Measurements from ENCODE around the gene SLC25A17. TPM values are rescaled to one million over a fixed set of nuclear protein-coding genes. Genes with fewer than 3 reads are reported as not detected.
"Not testable (repeated sequence)": the region's sequence is repeated elsewhere in the genome, so short reads cannot be mapped to it uniquely, and the experiment has no call there.

SLC25A17 gene
- total RNA-seq, 1 donor from 2014 or later: 62.1 TPM

- H3K4me1 ChIP-seq: no peaks in the 10 kb centered on the region
- no peak overlapping the region for H3K4me3 ChIP-seq
- TF ChIP-seq, protein P1, sequence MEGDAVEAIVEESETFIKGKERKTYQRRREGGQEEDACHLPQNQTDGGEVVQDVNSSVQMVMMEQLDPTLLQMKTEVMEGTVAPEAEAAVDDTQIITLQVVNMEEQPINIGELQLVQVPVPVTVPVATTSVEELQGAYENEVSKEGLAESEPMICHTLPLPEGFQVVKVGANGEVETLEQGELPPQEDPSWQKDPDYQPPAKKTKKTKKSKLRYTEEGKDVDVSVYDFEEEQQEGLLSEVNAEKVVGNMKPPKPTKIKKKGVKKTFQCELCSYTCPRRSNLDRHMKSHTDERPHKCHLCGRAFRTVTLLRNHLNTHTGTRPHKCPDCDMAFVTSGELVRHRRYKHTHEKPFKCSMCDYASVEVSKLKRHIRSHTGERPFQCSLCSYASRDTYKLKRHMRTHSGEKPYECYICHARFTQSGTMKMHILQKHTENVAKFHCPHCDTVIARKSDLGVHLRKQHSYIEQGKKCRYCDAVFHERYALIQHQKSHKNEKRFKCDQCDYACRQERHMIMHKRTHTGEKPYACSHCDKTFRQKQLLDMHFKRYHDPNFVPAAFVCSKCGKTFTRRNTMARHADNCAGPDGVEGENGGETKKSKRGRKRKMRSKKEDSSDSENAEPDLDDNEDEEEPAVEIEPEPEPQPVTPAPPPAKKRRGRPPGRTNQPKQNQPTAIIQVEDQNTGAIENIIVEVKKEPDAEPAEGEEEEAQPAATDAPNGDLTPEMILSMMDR (IDR thresholded peaks at IDR 0.05): no peak
- H3K9me3 ChIP-seq: no peaks in the 10 kb centered on the region
- peaks cover 27 to 35% of the 10 kb centered on the region in 2 donors for H3K36me3 ChIP-seq
- no peak for DNase-seq (ENCODE audit: low spot score in 2 of 2)
- intact Hi-C loops (cut with DNase I): loop anchor here (10.0 kb wide), 1 partner anchor 335 kb away; no protein-coding TSS in a partner anchor
- H3K27ac ChIP-seq: no peak overlapping the region
- H3K27me3 ChIP-seq: no peaks in the 10 kb centered on the region
Measured at GRCh38 chr22:40769761-40770160, 49.4 kb downstream of the SLC25A17 start.

DNA sequence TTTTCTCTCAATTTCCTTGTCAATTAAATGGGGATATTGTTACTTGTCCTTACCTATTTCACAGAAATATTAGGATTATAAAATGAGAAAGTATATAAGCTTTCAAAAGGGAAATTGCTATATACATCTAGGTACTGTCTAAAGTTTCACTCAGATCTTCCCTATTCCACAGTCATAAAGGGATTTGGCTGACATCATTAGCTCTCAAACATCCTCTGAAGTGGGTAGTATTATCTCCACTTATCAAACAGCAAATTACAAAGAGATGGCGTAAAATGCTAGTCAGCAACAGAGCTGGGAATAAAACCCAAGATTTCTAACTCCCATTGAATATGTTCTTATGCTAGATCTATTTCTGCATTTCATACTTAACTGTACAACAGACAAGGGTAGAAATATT lies 50.9 kb downstream of the SLC25A17 start:
- TF ChIP-seq, protein P1 (IDR thresholded peaks at IDR 0.05): no peak
- Histone ChIP-seq H3K36me3 (peaks cover 21 to 28% of the 10 kb centered on the region in 2 donors), H3K9me3 (no peaks in the 10 kb centered on the region), H3K4me3 (no peak overlapping the region), H3K4me1 (no peaks in the 10 kb centered on the region), H3K27ac (no peak overlapping the region), H3K27me3 (no peaks in the 10 kb centered on the region)
- intact Hi-C loops (cut with DNase I): loop anchor here (10.0 kb wide), 1 partner anchor 333 kb away; no protein-coding TSS in a partner anchor
- no peak for DNase-seq (ENCODE audit: low spot score in 2 of 2)

GRCh38 chr22:40766956-40767355 lies 52.2 kb downstream of the SLC25A17 start:
- no peaks in the 10 kb centered on the region for H3K27me3 ChIP-seq
- DNase-seq (ENCODE audit: low spot score in 2 of 2): no peak
- TF ChIP-seq, protein P1 (IDR thresholded peaks at IDR 0.05): no peak
- H3K4me1 ChIP-seq: no peaks in the 10 kb centered on the region
- no peak overlapping the region for H3K27ac ChIP-seq
- H3K9me3 ChIP-seq: no peaks in the 10 kb centered on the region
- H3K36me3 ChIP-seq: peaks cover 10 to 16% of the 10 kb centered on the region in 2 donors
- intact Hi-C loops (cut with DNase I): loop anchor here (10.0 kb wide), 1 partner anchor 332 kb away; no protein-coding TSS in a partner anchor
- H3K4me3 ChIP-seq: no peak overlapping the region

DNA sequence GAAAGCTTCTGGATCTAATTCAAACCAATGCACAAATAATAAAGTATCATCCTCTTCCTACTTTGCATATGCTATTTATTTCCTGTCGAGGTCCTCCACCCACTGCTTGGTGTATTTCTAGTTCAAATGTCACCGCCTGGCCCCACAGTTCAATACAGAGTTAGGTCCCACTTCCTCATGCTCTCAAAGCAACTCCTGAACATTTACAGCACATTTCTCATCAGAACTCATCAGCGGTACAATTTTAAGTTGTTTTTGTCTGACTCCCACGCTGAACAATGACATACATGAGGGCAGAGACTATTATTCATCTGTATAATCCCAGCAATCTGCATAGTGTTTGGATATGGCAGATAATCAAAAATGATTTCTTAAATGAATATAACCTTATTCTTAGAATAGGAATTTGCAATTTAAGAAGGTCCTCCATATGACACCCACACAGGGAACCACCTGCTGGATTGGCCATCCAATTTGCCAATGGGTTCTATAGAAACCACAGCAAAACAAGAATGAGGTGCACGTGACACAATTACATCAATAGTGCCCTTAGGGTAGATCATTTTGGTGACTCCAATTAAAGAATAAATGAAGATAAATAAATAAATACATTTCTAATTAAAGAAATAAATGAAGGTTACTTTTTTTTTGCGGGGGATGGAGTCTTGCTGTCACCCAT lies 54.2 kb downstream of the SLC25A17 start:
- Histone ChIP-seq H3K27me3 (no peaks in the 10 kb centered on the region), H3K4me1 (no peaks in the 10 kb centered on the region), H3K4me3 (no peak overlapping the region), H3K9me3 (no peaks in the 10 kb centered on the region), H3K27ac (no peak overlapping the region), H3K36me3 (no peaks in the 10 kb centered on the region)
- TF ChIP-seq, protein P1 (IDR thresholded peaks at IDR 0.05): no peak
- intact Hi-C loops (cut with DNase I): loop anchor here (5.0 to 10.0 kb wide), 2 partner anchors 98 to 330 kb away; no protein-coding TSS in a partner anchor
- DNase-seq (ENCODE audit: low spot score in 2 of 2): no peak

DNA sequence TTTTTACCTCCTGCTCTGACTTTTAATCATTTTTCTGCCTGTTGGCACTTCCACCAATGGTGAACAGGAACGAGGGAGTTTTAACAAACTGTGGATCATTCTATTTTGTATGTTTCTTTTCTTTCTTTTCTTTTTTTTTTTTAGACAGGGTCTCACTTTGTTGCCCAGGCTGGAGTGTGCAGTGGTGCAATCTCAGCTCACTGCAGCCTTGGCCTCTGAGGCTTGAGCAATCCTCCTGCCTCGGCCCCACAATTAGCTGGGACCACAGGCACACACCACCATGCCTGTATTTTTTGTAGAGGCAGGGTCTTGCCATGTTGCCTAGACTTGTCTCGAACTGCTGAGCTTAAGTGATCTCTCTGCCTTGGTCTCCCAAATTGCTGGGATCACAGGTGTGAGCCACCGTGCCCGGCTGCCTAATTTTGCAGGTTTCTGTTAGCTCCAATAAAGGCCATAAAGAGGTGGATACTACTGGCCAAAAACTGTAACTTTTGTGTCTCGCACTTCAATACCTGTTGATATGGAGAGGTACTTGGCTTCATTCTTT lies 59.8 kb downstream of the SLC25A17 start:
- TF ChIP-seq, protein P1 (IDR thresholded peaks at IDR 0.05): no peak
- no peak for DNase-seq (ENCODE audit: low spot score in 2 of 2)
- Histone ChIP-seq H3K27me3 (no peaks in the 10 kb centered on the region), H3K9me3 (no peaks in the 10 kb centered on the region), H3K36me3 (no peaks in the 10 kb centered on the region), H3K4me3 (no peak overlapping the region), H3K4me1 (no peaks in the 10 kb centered on the region), H3K27ac (no peak overlapping the region)
- intact Hi-C loops (cut with DNase I): no loop called here

DNA sequence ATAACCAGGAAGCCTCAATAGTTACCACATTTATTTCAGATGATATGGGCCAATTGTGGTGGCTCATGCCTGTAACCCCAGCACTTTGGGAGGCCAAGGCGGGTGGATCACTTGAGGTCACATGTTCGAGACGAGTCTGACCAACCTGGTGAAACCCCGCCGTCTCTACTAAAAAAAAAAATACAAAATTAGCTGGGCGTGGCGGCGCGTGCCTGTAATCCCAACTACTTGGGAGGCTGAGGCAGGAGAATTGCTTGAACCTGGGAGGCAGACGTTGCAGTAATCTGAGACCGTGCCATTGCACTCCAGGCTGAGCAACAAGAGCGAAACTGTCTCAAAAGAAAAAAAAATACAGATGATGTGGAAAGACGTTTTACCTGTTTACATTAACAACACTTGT lies 60.3 kb downstream of the SLC25A17 start:
- H3K4me3 ChIP-seq; DNase-seq (ENCODE audit: low spot score in 2 of 2); H3K27ac ChIP-seq; H3K4me1 ChIP-seq; intact Hi-C loops (cut with DNase I); H3K36me3 ChIP-seq; H3K27me3 ChIP-seq; H3K9me3 ChIP-seq: not testable (repeated sequence)

Measured in ascending aorta (tissue), 2 donors.